ENCODE data around the gene UNC13B. TPM values are rescaled to one million over a fixed set of nuclear protein-coding genes. Genes with fewer than 3 reads are reported as not detected.

The UNC13B gene
- total and polyA plus RNA-seq, 2 of the 8 experiments (the other 6 are each of a cell fraction or from before 2014, with no cell fraction given): 23.1 to 51.7 TPM

DNA sequence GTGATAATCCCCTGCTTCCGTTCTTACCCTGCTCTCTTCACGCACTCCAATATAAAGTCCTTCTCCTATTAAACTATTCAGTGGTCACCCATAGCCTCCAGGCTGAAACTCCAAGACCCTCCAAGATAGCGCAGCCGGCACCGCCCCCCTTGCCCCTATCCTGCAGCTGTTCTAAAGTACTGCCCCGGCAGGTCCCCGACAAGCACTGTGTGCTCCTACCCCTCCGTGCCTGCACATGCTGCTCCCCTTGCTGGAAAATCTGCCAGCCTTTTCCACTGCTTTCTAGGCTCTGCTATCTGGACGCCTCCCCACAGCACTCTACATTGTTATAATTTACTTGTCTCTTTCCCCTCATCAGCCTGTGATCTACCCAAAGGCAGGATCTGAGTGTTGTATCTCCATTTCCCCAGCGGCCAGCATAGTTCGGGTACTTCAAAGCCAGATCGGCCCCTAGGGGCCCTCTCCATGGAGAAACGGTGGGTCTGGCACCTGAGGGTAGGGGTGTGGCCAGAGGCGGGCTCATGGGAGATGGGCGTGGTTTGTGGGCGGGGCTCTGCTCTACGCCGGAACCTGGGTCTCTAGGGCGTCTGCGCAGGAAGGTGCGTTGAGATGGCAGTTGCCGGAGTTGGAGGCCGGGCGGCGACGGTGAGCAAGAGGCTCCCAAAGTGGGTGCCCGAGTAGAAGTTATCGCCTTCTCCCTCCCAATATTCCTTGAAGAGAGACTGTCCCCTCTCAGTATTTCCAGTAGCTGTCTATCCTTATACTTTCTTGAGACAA lies 244.6 kb downstream of the UNC13B start:
- H3K4ac ChIP-seq (replicated peaks; ENCODE audit: insufficient read length, low read depth, low read length): peak overlapping the region; percentile 8
- POLR2A ChIA-PET (ENCODE audit: partially characterized antibody): interaction anchor here (1.6 kb wide), 1 partner anchor 9 kb away, joined by 5 read pairs; no protein-coding TSS in a partner anchor
- peak overlapping the region in 1 of 4 experiments; percentile 13; a peak in 2 of 7 replicates for H3K9ac ChIP-seq (replicated peaks in 1 of 4; ENCODE audit: extremely low read depth in 1 of 4, low read depth in 3 of 4, low read length in 3 of 4)
- no peak overlapping the region for H2BK12ac ChIP-seq (ENCODE audit: low read depth, low read length)
- H3K14ac ChIP-seq (ENCODE audit: insufficient read length): no peak overlapping the region
- H3K4me1 ChIP-seq (replicated peaks in 1 of 4; ENCODE audit: control insufficient read depth in 3 of 4, insufficient read depth in 4 of 4, low read length in 3 of 4): peaks cover 0 to 7% (median 5%) of the 10 kb centered on the region in 4 experiments; a peak in 5 of 7 replicates
- peak overlapping the region; percentile 79 to 86 for H3K4me2 ChIP-seq (ENCODE audit: insufficient read depth in 1 of 2, low read depth in 2 of 2, low read length in 2 of 2)
- CTCF ChIA-PET (ENCODE audit: partially characterized antibody): interaction anchor here (0.6 to 2.7 kb wide), 9 partner anchors 9 to 328 kb away, joined by 3 to 15 read pairs (median 3); no protein-coding TSS in a partner anchor
- peaks cover 11% of the 10 kb centered on the region for H3K23me2 ChIP-seq (ENCODE audit: low read depth, low read length)
- H4K8ac ChIP-seq (ENCODE audit: extremely low read depth, insufficient read depth, low read length): no peak overlapping the region
- H4K91ac ChIP-seq (replicated peaks; ENCODE audit: insufficient read length, low read length): no peak overlapping the region
- no peak overlapping the region for H4K5ac ChIP-seq (ENCODE audit: insufficient read length, low read depth, low read length)
- no peaks in the 10 kb centered on the region; a peak in 4 of 8 replicates for H3K36me3 ChIP-seq (ENCODE audit: control insufficient read depth in 2 of 4, insufficient read depth in 4 of 4, low read length in 3 of 4)
- no peaks in the 10 kb centered on the region for H3K79me1 ChIP-seq (ENCODE audit: low read depth, low read length)
- 9% methylated on average over 28 of the region's 28 CpGs; no CpG with 5 or more reads in 1 of the 2 experiments for WGBS, 2 experiments (ENCODE audit: extremely low coverage in 1 of 2, insufficient coverage in 1 of 2, insufficient read length in 1 of 2, insufficient replicate concordance in 2 of 2, low coverage in 1 of 2, low lambda C conversion rate in 2 of 2, missing lambda C conversion rate in 1 of 2)
- no peak overlapping the region for H3K56ac ChIP-seq (replicated peaks; ENCODE audit: insufficient read length, low read depth, low read length)
- no peaks in the 10 kb centered on the region for H4K20me1 ChIP-seq (replicated peaks in 1 of 2; ENCODE audit: control insufficient read depth in 1 of 2, insufficient read depth in 2 of 2, low read length in 2 of 2)
- no peak overlapping the region for H2BK15ac ChIP-seq (ENCODE audit: low read length)
- H3K9me3 ChIP-seq (ENCODE audit: insufficient read depth in 2 of 2, low read depth in 1 of 2, low read length in 1 of 2): no peaks in the 10 kb centered on the region
- H3K4me3 ChIP-seq (ENCODE audit: extremely low read depth in 1 of 4, insufficient read depth in 2 of 4, low read depth in 3 of 4, low read length in 4 of 4): peak overlapping the region; percentile 45 to 68 (median 58); a peak in 7 of 8 replicates
- no peak overlapping the region for H2AK5ac ChIP-seq (ENCODE audit: low read depth, low read length)
- no peaks in the 10 kb centered on the region for H3K79me2 ChIP-seq (ENCODE audit: control insufficient read depth in 1 of 2, insufficient read depth in 2 of 2, low read length in 2 of 2)
- H3K27me3 ChIP-seq (replicated peaks in 1 of 4; ENCODE audit: control insufficient read depth in 3 of 4, extremely low read depth in 1 of 4, insufficient read depth in 3 of 4, low read length in 3 of 4): no peaks in the 10 kb centered on the region
- no peak overlapping the region for H2BK20ac ChIP-seq (ENCODE audit: low read length)
- no peak overlapping the region for H2BK5ac ChIP-seq (ENCODE audit: low read depth, low read length)
- no peak overlapping the region for H3K23ac ChIP-seq (ENCODE audit: insufficient read length)
- peak; percentile 77 for FAIRE-seq
- no peak overlapping the region for H2BK120ac ChIP-seq (replicated peaks; ENCODE audit: low read depth, low read length)
- peak overlapping the region; percentile 86 for H2AFZ ChIP-seq (ENCODE audit: low read length)
- DNase-seq (ENCODE audit: low read depth in 1 of 2, low spot score in 2 of 2): peak; percentile 80 to 99
- no peak overlapping the region for H3K27ac ChIP-seq (ENCODE audit: low read depth, low read length)
- no peak overlapping the region; the same call in 1 of the 2 replicates for H3K18ac ChIP-seq (ENCODE audit: extremely low read depth, low read length)
- TF ChIP-seq TEAD4 (IDR thresholded peaks at IDR 0.05; ENCODE audit: low read depth, low read length) (no peak), CTCF (IDR thresholded peaks at IDR 0.05; ENCODE audit: control extremely low read depth in 1 of 3, insufficient read depth in 1 of 3, low read depth in 1 of 3, low read length in 3 of 3) (peak; percentile 26 to 35 (median 28); a peak in 3 of 4 replicates), POLR2A (IDR thresholded peaks at IDR 0.05; ENCODE audit: control extremely low read depth in 1 of 2, low read depth in 2 of 2, low read length in 2 of 2) (peak in 1 of 2 experiments; percentile 80; a peak in 2 of 3 replicates), YY1 (IDR thresholded peaks at IDR 0.05; ENCODE audit: low read depth, low read length) (no peak), RFX5 (IDR thresholded peaks at IDR 0.05; ENCODE audit: borderline replicate concordance, low read depth, low read length) (no peak), NRF1 (IDR thresholded peaks at IDR 0.05; ENCODE audit: low read depth, low read length) (peak; percentile 73), SP1 (IDR thresholded peaks at IDR 0.05; ENCODE audit: low read depth, low read length) (peak; percentile 15; the same call in 1 of the 2 replicates), PHF8 (conservative IDR thresholded peaks at IDR 0.05; ENCODE audit: low read depth, low read length) (peak; percentile 41; the same call in 1 of the 2 replicates), POLR2AphosphoS5 (IDR thresholded peaks at IDR 0.05; ENCODE audit: low read depth, low read length) (peak; percentile 57; the same call in 1 of the 2 replicates), GTF2F1 (IDR thresholded peaks at IDR 0.05; ENCODE audit: borderline replicate concordance, low read depth, low read length) (no peak; the same call in 1 of the 2 replicates)
